SK-N-SH (cell line): Measurements from ENCODE around the gene MALRD1. TPM values are rescaled to one million over a fixed set of nuclear protein-coding genes. Genes with fewer than 3 reads are reported as not detected.

Source experiments
- CTCF ChIA-PET: fragments of 300-600, 350-600 bp; formaldehyde crosslinking; extraction: SDS; loops from one replicate; lab custom pipeline; 2021; lab: Yijun Ruan, JAX
- POLR2A ChIA-PET: fragments of 350-600 bp; sonication (Branson Sonifier 250); formaldehyde crosslinking; extraction: SDS; loops from one replicate; lab custom pipeline; 2020; ENCODE audit warnings: antibody characterized with exemption, inconsistent platforms; lab: Yijun Ruan, JAX
- DNase-seq: peaks from one replicate; pipeline ENCODE4 v3.0.0; 2012
- H2AFZ ChIP-seq: fragments of 200-600 bp; sonication (generic); 2 replicates; pipeline ENCODE4 v1.8.1; 2016; ENCODE audit warnings: antibody characterized with exemption, mild to moderate bottlenecking, low read depth
- H3F3A ChIP-seq: fragments of 200-600 bp; sonication (generic); replicated peaks from 2 replicates; pipeline ENCODE3; 2016; ENCODE audit warnings: antibody characterized with exemption, mild to moderate bottlenecking; ENCODE audit not compliant: insufficient read depth
- H3K27ac ChIP-seq, 2 experiments: fragments of 200-500 bp in 1 of 2; fragments of 200-600 bp in 1 of 2; sonication (Bioruptor generic) in 1 of 2; sonication (generic), shearing (Covaris generic) in 1 of 2; 2 replicates each; pipeline versions ENCODE4 v1.5.1 to v1.6.1; 2014 to 2016; ENCODE audit warnings: low read depth in 2 of 2, inconsistent platforms in 1 of 2, low read length in 1 of 2, mild to moderate bottlenecking in 1 of 2, mixed read lengths in 1 of 2
- H3K27me3 ChIP-seq: fragments of 200-600 bp; sonication (generic), shearing (Covaris generic); 2 replicates; pipeline ENCODE4 v1.6.1; 2016; ENCODE audit warnings: mixed run types; ENCODE audit not compliant: insufficient read depth
- H3K36me3 ChIP-seq, 2 experiments: fragments of 200-500 bp in 1 of 2; fragments of 200-600 bp in 1 of 2; sonication (Bioruptor generic) in 1 of 2; sonication (generic) in 1 of 2; replicated peaks in 1 of 2; 2 replicates each; pipeline versions ENCODE3 to v1.5.1; 2014 to 2016; ENCODE audit warnings: low read length in 1 of 2, mild to moderate bottlenecking in 1 of 2; ENCODE audit not compliant: insufficient read depth in 2 of 2, control insufficient read depth in 1 of 2
- H3K4me1 ChIP-seq, 2 experiments: fragments of 200-500 bp in 1 of 2; fragments of 200-600 bp in 1 of 2; sonication (Bioruptor generic) in 1 of 2; sonication (generic), shearing (Covaris generic) in 1 of 2; 2 replicates each; pipeline versions ENCODE4 v1.5.1 to v1.6.1; 2014 to 2016; ENCODE audit warnings: low read depth in 1 of 2, low read length in 1 of 2, mixed run types in 1 of 2; ENCODE audit not compliant: insufficient read depth in 2 of 2, control insufficient read depth in 1 of 2
- H3K4me2 ChIP-seq: fragments of 200-600 bp; sonication (generic), shearing (Covaris generic); 2 replicates; pipeline ENCODE4 v1.6.1; 2017; ENCODE audit warnings: mixed run types
- H3K4me3 ChIP-seq, 2 experiments: fragments of 200-500 bp in 1 of 2; fragments of 200-600 bp in 1 of 2; sonication (Bioruptor generic) in 1 of 2; sonication (generic), shearing (Covaris generic) in 1 of 2; 2 replicates each; pipeline versions ENCODE4 v1.5.1 to v1.8.1; 2014 to 2016; ENCODE audit warnings: low read depth in 2 of 2, inconsistent platforms in 1 of 2, low read length in 1 of 2, mild to moderate bottlenecking in 1 of 2, mixed read lengths in 1 of 2, moderate library complexity in 1 of 2
- H3K79me2 ChIP-seq: fragments of 200-600 bp; sonication (generic); 2 replicates; pipeline ENCODE4 v1.8.1; 2017; ENCODE audit warnings: mild to moderate bottlenecking; ENCODE audit not compliant: insufficient read depth
- H3K9ac ChIP-seq: fragments of 200-600 bp; sonication (generic); 2 replicates; pipeline ENCODE4 v1.6.1; 2017; ENCODE audit warnings: mixed run types
- H3K9me2 ChIP-seq: fragments of 200-600 bp; sonication (generic); 2 replicates; pipeline ENCODE4 v1.6.1; 2017; ENCODE audit warnings: mixed run types
- H3K9me3 ChIP-seq: fragments of 200-600 bp; sonication (generic); 2 replicates; pipeline ENCODE4 v1.6.1; 2017; ENCODE audit warnings: mixed run types, mild to moderate bottlenecking, moderate library complexity
- H4K20me1 ChIP-seq: fragments of 200-600 bp; sonication (generic); 2 replicates; pipeline ENCODE4 v1.6.1; 2017; ENCODE audit warnings: mild to moderate bottlenecking, mixed run types; ENCODE audit not compliant: insufficient read depth
- CHD2 ChIP-seq: fragments of 150-350 bp; IDR thresholded peaks from 2 replicates; pipeline ENCODE4 v1.6.1; 2018; ENCODE audit warnings: low read length; ENCODE audit not compliant: partially characterized antibody
- FOXJ3 ChIP-seq: sonication (generic); formaldehyde crosslinking; IDR thresholded peaks from 2 replicates; pipeline ENCODE4 v1.5.1; 2020; ENCODE audit warnings: mild to moderate bottlenecking, missing genetic modification reagents
- FOXM1 ChIP-seq: IDR thresholded peaks from 2 replicates; pipeline ENCODE4 v1.4.0; 2012; ENCODE audit warnings: low read depth, mild to moderate bottlenecking
- GABPA ChIP-seq: IDR thresholded peaks from 2 replicates; pipeline ENCODE4 v1.4.0; 2012; ENCODE audit warnings: low read depth, mild to moderate bottlenecking
- IRF3 ChIP-seq: fragments of 150-350 bp; IDR thresholded peaks from 2 replicates; pipeline ENCODE4 v1.6.1; 2016; ENCODE audit warnings: mild to moderate bottlenecking, low read depth, low read length
- MEF2A ChIP-seq: IDR thresholded peaks from 2 replicates; pipeline ENCODE4 v1.4.0; 2012; ENCODE audit warnings: low read depth, borderline replicate concordance
- MXI1 ChIP-seq: IDR thresholded peaks from 2 replicates; pipeline ENCODE4 v1.6.1; 2012; ENCODE audit warnings: mild to moderate bottlenecking, low read depth, low read length, improper control_type of control experiment
- NRF1 ChIP-seq: IDR thresholded peaks from 2 replicates; pipeline ENCODE4 v1.6.1; 2012; ENCODE audit warnings: low read depth, mild to moderate bottlenecking, low read length
- POLR2AphosphoS5 ChIP-seq: IDR thresholded peaks from 2 replicates; pipeline ENCODE4 v1.6.1; 2012; ENCODE audit warnings: low read depth, low read length
- SIN3A ChIP-seq: IDR thresholded peaks from 2 replicates; pipeline ENCODE4 v1.6.1; 2012; ENCODE audit warnings: low read depth, mild to moderate bottlenecking, low read length, moderate library complexity, borderline replicate concordance
- SMC3 ChIP-seq: IDR thresholded peaks from 2 replicates; pipeline ENCODE4 v1.6.1; 2012; ENCODE audit warnings: low read depth, low read length, improper control_type of control experiment
- TAF1 ChIP-seq: IDR thresholded peaks from 2 replicates; pipeline ENCODE4 v1.6.1; 2012; ENCODE audit warnings: low read depth, mild to moderate bottlenecking, low read length, moderate library complexity, borderline replicate concordance
- TEAD4 ChIP-seq: IDR thresholded peaks from 2 replicates; pipeline ENCODE4 v1.4.0; 2012; ENCODE audit warnings: mild to moderate bottlenecking, borderline replicate concordance; ENCODE audit not compliant: insufficient read depth
- USF2 ChIP-seq: fragments of 150-350 bp; IDR thresholded peaks from 2 replicates; pipeline ENCODE4 v1.6.1; 2017; ENCODE audit warnings: antibody characterized with exemption, low read length, low read depth, borderline replicate concordance
- YY1 ChIP-seq: IDR thresholded peaks from 2 replicates; pipeline ENCODE4 v1.4.0; 2012; ENCODE audit warnings: low read depth, mild to moderate bottlenecking
- ZBTB33 ChIP-seq: IDR thresholded peaks from 2 replicates; pipeline ENCODE4 v1.4.0; 2012; ENCODE audit warnings: low read depth, borderline replicate concordance
- WGBS: methylation state at CpG from one replicate; pipeline ENCODE4 v1.1.6; 2017; ENCODE audit warnings: low lambda C conversion rate; 5-methylcytosine and 5-hydroxymethylcytosine counted together
- polyA plus RNA-seq, 3 experiments: library from polyadenylated mRNA; depleted of rRNA; stranded (reverse); fragments of >200 nt; gene quantifications; 2 replicates each; pipeline ENCODE4 v1.2.3, GENCODE V29; 2012
- TF ChIP-seq, protein P1 (sequence below): fragments of 200-600 bp; sonication (generic); IDR thresholded peaks from 2 replicates; pipeline ENCODE4 v1.6.1; 2017; ENCODE audit warnings: antibody characterized with exemption, mild to moderate bottlenecking, moderate library complexity

Gene MALRD1
- polyA plus RNA-seq (2012; rRNA removed), result not detected in 2 replicates
- polyA plus RNA-seq (2012; cell fraction: cytosol; rRNA removed), result not detected in 2 replicates
- polyA plus RNA-seq (2012; cell fraction: nucleus; rRNA removed), result not detected in 2 replicates

GRCh38 chr10:19048489-19048888 lies at the start of gene MALRD1:
Gene MALRD1 (plus strand): TSS chr10:19048801. CDS start chr10:19048939, 138 bp downstream.
- Histone ChIP-seq H3K4me1 (no peaks in the 10 kb centered on the region), H3K27me3 (no peaks in the 10 kb centered on the region), H3K9me2 (no peaks in the 10 kb centered on the region), H3K79me2 (no peaks in the 10 kb centered on the region)
- TF ChIP-seq SMC3 (no peak), FOXJ3 (CRISPR knock-in tag) (no peak), CHD2 (no peak), SIN3A (no peak), TAF1 (no peak), YY1 (no peak), MXI1 (no peak), TEAD4 (no peak), GABPA (no peak), MEF2A (no peak), FOXM1 (no peak), POLR2AphosphoS5 (no peak), IRF3 (no peak), NRF1 (no peak), ZBTB33 (no peak), USF2 (no peak)
- TF ChIP-seq, protein P1, sequence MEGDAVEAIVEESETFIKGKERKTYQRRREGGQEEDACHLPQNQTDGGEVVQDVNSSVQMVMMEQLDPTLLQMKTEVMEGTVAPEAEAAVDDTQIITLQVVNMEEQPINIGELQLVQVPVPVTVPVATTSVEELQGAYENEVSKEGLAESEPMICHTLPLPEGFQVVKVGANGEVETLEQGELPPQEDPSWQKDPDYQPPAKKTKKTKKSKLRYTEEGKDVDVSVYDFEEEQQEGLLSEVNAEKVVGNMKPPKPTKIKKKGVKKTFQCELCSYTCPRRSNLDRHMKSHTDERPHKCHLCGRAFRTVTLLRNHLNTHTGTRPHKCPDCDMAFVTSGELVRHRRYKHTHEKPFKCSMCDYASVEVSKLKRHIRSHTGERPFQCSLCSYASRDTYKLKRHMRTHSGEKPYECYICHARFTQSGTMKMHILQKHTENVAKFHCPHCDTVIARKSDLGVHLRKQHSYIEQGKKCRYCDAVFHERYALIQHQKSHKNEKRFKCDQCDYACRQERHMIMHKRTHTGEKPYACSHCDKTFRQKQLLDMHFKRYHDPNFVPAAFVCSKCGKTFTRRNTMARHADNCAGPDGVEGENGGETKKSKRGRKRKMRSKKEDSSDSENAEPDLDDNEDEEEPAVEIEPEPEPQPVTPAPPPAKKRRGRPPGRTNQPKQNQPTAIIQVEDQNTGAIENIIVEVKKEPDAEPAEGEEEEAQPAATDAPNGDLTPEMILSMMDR, result no peak
- TF ChIP-seq, all 33 proteins: peak for 0
- Histone ChIP-seq H3K27ac (no peak within 1 kb of the TSS), H3K4me2 (no peak within 1 kb of the TSS), H2AFZ (no peak within 1 kb of the TSS), H4K20me1 (no peaks in the 10 kb centered on the region), H3K9ac (no peak within 1 kb of the TSS), H3K4me3 (no peak within 1 kb of the TSS), H3F3A (no peaks in the 10 kb centered on the region), H3K9me3 (no peaks in the 10 kb centered on the region), H3K36me3 (no peaks in the 10 kb centered on the region)
- ChIA-PET POLR2A (no interaction called here), CTCF (interaction anchor here (1.8 kb wide), 1 partner anchor 13 kb away, joined by 4 read pairs; no protein-coding TSS in a partner anchor)
- no peak for DNase-seq
- WGBS, result 59% methylated on average over 1 of the region's 1 CpG
